ENCODE results near the gene ARMC7. TPM values are rescaled to one million over a fixed set of nuclear protein-coding genes. Genes with fewer than 3 reads are reported as not detected.

ARMC7 gene
- total and polyA plus RNA-seq, 2 of the 13 experiments (the other 11 are each of a cell fraction or from before 2014, with no cell fraction given), result 3.9 to 4.2 TPM

GRCh38 chr17:75084039-75084660 lies 25.6 kb upstream of the ARMC7 start:
- H3K4me1 ChIP-seq (ENCODE audit: insufficient read depth, low read length), result peaks cover 95% of the 10 kb centered on the region
- H3K4me3 ChIP-seq (replicated peaks in 1 of 3; ENCODE audit: insufficient read depth in 1 of 3, low read depth in 2 of 3, low read length in 3 of 3), result peak overlapping the region in 1 of 3 experiments; percentile 34; a peak in 3 of 6 replicates
- CTCF ChIA-PET (ENCODE audit: low intra/inter-chr PET ratio, low total read pairs), result no interaction called here
- H3K27me3 ChIP-seq (ENCODE audit: control insufficient read depth in 1 of 2, insufficient read depth in 2 of 2, low read length in 2 of 2), result peaks cover 0 to 17% of the 10 kb centered on the region in 2 experiments; a peak in 2 of 5 replicates
- in situ Hi-C loops (cut with HindIII; ENCODE audit: extremely low pct_ligation_motif_present, low pct_unique_long_range_greater_than_20kb) (no loop called here), intact Hi-C loops (cut with micrococcal nuclease; ENCODE audit: unreplicated experiment) (loop anchor here (2.0 kb wide), 1 partner anchor 431 kb away; the partner anchor contains the start of gene CASKIN2)
- peak overlapping the region; percentile 7 for H3K27ac ChIP-seq (ENCODE audit: extremely low read length, insufficient read depth, low read length)
- ATAC-seq, result peak; percentile 15
- no peaks in the 10 kb centered on the region for H3K36me3 ChIP-seq (replicated peaks in 1 of 2; ENCODE audit: control insufficient read depth in 1 of 2, insufficient read depth in 2 of 2, low read length in 2 of 2)
- H2AFZ ChIP-seq (ENCODE audit: low read length), result no peak overlapping the region
- no TSS peak for BruUV-seq (replicated peaks)
- no peaks in the 10 kb centered on the region for H4K20me1 ChIP-seq (ENCODE audit: insufficient read depth, low read length)
- POLR2A ChIA-PET, result interaction anchor here (0.7 to 3.2 kb wide), 16 partner anchors 9 to 187 kb away, joined by 3 to 12 read pairs (median 4); partner anchors contain the start of genes ARMC7, ATP5PD, GGA3 and JPT1
- no peaks in the 10 kb centered on the region for H3K9me3 ChIP-seq (ENCODE audit: low read length)
- H3K79me2 ChIP-seq (ENCODE audit: insufficient read depth, low read length), result no peaks in the 10 kb centered on the region
- peak; percentile 96 for DNase-seq (ENCODE audit: low spot score)
- peak; percentile 98 for FAIRE-seq
- peak overlapping the region; percentile 60 for H3K4me2 ChIP-seq (ENCODE audit: low read depth, low read length)
- peak overlapping the region; percentile 9 for H3K9ac ChIP-seq (ENCODE audit: insufficient read depth, low read depth, low read length)
- WGBS (ENCODE audit: low lambda C conversion rate), result 2% methylated on average over 11 of the region's 14 CpGs
- TF ChIP-seq HMGXB3 (CRISPR knock-in tag; IDR thresholded peaks at IDR 0.05; ENCODE audit: borderline replicate concordance) (peak; percentile 70; the same call in 1 of the 2 replicates), RBM39 (IDR thresholded peaks at IDR 0.05; ENCODE audit: low read depth, low read length, poor library complexity, severe bottlenecking) (no peak), HCFC1 (IDR thresholded peaks at IDR 0.05; ENCODE audit: low read depth, low read length) (no peak), ZBTB34 (CRISPR knock-in tag; IDR thresholded peaks at IDR 0.05) (peak; percentile 87; the same call in 1 of the 2 replicates), ETV6 (CRISPR knock-in tag; conservative IDR thresholded peaks at IDR 0.05) (peak; percentile 99), TEAD3 (CRISPR knock-in tag; optimal IDR thresholded peaks at IDR 0.05; ENCODE audit: borderline replicate concordance) (peak; percentile 96), ZNF75D (CRISPR knock-in tag; IDR thresholded peaks at IDR 0.05; ENCODE audit: borderline replicate concordance) (no peak), ZNF552 (CRISPR knock-in tag; IDR thresholded peaks at IDR 0.05; ENCODE audit: borderline replicate concordance) (peak; percentile 76; the same call in 1 of the 2 replicates), KDM3A (CRISPR knock-in tag; IDR thresholded peaks at IDR 0.05; ENCODE audit: low read depth) (peak; percentile 59; the same call in 1 of the 2 replicates)
- TF ChIP-seq, protein P1, sequence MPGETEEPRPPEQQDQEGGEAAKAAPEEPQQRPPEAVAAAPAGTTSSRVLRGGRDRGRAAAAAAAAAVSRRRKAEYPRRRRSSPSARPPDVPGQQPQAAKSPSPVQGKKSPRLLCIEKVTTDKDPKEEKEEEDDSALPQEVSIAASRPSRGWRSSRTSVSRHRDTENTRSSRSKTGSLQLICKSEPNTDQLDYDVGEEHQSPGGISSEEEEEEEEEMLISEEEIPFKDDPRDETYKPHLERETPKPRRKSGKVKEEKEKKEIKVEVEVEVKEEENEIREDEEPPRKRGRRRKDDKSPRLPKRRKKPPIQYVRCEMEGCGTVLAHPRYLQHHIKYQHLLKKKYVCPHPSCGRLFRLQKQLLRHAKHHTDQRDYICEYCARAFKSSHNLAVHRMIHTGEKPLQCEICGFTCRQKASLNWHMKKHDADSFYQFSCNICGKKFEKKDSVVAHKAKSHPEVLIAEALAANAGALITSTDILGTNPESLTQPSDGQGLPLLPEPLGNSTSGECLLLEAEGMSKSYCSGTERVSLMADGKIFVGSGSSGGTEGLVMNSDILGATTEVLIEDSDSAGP (CRISPR knock-in tag; IDR thresholded peaks at IDR 0.05; ENCODE audit: borderline replicate concordance), result peak; percentile 25; the same call in 1 of the 2 replicates
- TF ChIP-seq, protein P2, sequence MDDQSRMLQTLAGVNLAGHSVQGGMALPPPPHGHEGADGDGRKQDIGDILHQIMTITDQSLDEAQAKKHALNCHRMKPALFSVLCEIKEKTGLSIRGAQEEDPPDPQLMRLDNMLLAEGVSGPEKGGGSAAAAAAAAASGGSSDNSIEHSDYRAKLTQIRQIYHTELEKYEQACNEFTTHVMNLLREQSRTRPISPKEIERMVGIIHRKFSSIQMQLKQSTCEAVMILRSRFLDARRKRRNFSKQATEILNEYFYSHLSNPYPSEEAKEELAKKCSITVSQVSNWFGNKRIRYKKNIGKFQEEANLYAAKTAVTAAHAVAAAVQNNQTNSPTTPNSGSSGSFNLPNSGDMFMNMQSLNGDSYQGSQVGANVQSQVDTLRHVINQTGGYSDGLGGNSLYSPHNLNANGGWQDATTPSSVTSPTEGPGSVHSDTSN (CRISPR knock-in tag; IDR thresholded peaks at IDR 0.05; ENCODE audit: borderline replicate concordance), result no peak
- TF ChIP-seq, protein P3, sequence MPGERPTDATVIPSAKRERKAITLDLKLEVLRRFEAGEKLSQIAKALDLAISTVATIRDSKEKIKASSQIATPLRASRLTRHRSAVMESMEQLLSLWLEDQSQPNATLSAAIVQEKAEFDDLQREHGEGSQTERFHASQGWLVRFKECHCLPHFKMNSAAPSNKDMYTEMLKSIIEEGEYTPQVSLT (CRISPR knock-in tag; IDR thresholded peaks at IDR 0.05; ENCODE audit: borderline replicate concordance, low read depth), result no peak
